DOHH2 (cell line): ENCODE measurements around the gene C22orf23.

Source experiments
- EZH2phosphoT487 ChIP-seq: fragments of 200-600 bp; sonication (generic); IDR thresholded peaks from 2 replicates; pipeline ENCODE4 v1.6.1; 2017; ENCODE audit warnings: borderline replicate concordance, mild to moderate bottlenecking, antibody characterized with exemption, low read length, moderate library complexity, mixed read lengths
- TF ChIP-seq, protein P1 (sequence below): fragments of 200-600 bp; sonication (generic); IDR thresholded peaks from one replicate; pipeline ENCODE4 v1.5.1; 2014; ENCODE audit warnings: antibody characterized with exemption, mild to moderate bottlenecking, low read depth, low read length; ENCODE audit not compliant: poor library complexity, severe bottlenecking

DNA sequence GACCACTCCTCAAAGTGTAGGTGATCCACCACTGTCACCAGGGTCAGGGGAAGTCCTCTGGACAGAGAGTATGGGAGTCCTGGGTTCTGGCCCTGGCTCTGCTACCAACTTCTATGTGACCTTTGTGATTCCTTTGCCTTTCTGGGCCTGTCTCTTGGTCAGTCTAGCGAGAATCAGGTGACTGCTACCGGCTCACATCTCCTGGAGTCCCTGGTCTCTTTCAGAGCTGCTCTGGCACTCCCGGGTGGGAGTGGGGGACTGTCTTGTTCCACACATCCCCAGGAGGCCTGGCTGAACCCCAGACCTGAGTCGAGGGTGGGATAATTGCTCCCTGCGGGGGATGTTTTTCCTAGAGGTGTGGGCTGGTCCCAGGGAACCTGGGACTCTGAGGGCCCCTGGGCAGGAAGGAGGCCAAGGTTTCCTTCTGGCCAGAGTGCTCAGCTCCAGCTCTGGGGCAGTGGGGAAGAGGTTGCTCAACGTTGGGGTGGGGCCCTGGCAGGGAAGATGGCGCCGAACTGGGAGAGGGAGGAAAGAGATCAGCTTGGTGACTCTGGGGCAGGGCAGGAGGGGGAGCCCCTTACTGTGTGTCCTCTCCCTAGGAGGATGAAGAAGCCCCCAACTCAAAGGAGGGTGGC, 28.9 kb upstream of the C22orf23 start:
- TF ChIP-seq, protein P1, sequence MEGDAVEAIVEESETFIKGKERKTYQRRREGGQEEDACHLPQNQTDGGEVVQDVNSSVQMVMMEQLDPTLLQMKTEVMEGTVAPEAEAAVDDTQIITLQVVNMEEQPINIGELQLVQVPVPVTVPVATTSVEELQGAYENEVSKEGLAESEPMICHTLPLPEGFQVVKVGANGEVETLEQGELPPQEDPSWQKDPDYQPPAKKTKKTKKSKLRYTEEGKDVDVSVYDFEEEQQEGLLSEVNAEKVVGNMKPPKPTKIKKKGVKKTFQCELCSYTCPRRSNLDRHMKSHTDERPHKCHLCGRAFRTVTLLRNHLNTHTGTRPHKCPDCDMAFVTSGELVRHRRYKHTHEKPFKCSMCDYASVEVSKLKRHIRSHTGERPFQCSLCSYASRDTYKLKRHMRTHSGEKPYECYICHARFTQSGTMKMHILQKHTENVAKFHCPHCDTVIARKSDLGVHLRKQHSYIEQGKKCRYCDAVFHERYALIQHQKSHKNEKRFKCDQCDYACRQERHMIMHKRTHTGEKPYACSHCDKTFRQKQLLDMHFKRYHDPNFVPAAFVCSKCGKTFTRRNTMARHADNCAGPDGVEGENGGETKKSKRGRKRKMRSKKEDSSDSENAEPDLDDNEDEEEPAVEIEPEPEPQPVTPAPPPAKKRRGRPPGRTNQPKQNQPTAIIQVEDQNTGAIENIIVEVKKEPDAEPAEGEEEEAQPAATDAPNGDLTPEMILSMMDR = no peak
- no peak for TF ChIP-seq EZH2phosphoT487
